Stromal cell of bone marrow (primary cell): ENCODE data around the gene CFAP107.

Experiments
- DNase-seq: peaks from one replicate; pipeline ENCODE4 v3.0.0-alpha.2; 2012; ENCODE audit warnings: low read depth

Gene CFAP107

DNA sequence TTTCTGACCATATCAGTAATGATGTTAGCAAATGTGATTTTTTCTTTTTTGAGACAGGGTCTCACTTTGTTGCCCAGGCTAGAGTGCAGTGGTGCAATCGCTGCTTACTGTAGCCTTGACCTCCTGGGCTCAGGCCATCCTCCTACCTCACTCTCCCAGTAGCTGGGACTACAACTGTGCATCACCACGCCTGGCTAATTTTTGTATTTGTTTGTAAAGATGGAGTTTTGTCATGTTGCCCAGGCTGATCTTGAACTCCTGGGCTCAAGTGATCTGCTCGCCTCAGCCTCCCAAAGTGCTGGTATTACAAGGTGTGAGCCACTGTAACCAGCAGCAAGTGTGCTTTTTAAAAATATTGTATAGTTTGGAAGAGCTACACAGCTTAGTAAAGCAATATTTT, 4.1 kb upstream of the CFAP107 start:
- DNase-seq: no peak

GRCh38 chr1:12745126-12745991, 641 bp upstream of the CFAP107 start:
- no peak for DNase-seq

DNA sequence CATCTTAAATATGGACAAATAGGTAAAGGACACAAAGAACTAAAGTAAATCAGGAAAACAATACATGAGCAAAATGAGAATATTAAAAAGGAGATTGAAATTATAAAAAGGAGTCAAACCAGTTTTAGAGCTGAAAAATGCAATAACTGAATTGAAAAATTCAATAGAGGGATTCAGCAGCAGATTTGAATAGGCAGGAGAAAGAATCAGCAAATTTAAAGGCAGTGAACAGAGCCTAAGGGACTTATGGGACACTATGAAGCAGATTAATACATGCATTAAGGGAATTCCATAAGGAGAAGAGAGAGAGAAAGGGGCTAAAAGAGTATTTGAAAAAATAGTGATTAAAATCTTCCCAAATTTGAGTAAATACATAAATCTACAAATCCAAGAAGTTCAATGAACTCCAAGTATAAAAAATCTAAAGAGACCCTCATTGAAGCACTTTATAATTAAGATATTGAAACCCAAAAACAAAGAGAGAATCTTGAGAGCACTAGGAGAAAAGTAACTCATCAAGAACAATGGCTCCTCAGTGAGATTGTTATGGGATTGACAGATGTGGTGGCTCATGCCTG, 2.9 kb downstream of the CFAP107 start:
- DNase-seq: no peak

DNA sequence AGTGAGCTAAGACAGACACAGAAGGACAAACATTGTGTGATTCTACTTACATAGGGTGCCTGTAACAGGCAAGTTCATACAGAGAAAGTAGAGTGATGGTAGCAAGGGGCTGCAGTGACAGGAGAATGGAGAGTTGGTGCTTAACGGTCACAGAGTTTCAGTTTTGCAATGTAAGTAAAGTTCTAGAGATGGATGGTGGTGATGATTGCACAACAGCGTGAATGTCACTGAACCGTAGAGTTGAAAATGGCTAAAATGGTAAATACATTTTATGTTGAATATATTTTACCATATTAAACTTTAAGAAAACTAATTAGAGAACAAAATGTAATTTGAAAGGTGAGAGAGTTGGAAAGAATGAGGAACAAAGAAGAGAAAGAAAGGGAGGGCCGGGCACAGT, 8.7 kb downstream of the CFAP107 start:
- DNase-seq: no peak

GRCh38 chr1:12756273-12756672, 10.3 kb downstream of the CFAP107 start:
- DNase-seq: no peak

DNA sequence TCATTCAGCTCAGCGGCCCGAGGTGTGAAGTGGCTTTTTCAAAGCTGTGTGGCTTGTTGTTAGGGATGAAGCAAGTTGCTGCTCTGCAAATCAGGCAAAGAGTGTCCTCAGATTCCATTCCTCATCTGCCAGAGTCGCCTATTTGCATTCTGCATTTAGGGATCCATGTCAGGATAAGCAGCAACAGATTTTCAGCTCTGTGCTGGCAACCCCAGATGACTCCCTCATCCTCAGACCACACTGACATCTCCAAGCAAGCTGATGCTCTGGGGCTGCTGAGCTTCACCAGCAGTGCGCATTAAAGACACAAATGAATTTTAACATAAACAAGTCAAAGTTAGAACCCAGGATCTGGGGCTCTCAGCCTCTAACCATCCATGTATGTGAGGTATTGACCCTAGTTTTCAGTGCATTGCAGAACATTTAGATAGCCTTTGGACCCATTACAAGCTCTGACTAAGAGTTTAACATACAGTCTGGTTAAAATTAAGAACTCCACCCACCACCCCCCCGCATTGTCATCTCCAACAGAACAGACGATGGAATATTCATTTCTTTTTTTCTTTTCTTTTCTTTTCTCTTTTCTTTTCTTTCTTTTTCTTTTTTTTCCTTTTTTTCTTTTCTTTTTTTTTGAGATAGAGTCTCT, 10.9 kb downstream of the CFAP107 start:
- no peak for DNase-seq

DNA sequence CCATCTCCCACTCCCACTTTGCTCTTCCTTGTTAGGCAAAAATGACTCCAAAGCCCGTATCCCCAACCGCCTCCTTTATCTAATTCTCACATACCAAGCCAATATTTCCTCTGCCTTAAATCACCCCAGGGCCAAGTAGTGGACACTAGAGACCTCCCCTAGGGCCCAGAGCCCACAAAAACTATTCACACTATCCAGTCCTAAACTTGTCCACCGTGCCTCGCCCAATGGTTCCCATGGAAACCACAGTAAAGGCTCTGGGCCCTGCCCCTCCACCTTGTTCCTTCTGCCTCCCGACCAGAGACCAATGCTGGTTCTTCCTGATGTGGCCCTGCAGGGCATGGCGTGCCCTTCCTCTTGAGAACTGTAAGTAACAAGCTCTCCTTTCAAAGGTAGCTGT, 11.8 kb downstream of the CFAP107 start:
- DNase-seq: no peak

GRCh38 chr1:12760256-12760795, 14.3 kb downstream of the CFAP107 start:
- DNase-seq: no peak

DNA sequence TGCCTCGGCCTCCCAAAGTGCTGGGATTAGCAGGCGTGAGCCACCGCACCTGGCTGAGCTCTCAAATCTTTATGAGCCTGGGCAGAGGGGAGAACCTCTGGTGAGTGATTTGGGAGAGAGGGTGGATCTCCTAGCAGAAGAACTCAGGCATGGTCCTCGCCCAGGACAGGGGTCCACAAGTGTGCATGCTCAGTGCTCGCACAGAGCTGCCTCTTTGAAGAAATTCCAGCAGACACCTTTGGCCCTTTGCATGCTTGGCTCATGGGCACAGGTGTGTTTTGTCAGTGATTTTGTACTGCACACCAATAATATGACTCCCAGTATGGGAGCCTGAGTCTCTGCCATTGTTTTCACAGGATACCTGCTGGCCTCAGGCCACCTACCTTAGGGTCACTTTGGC, 15.8 kb downstream of the CFAP107 start:
- no peak for DNase-seq

GRCh38 chr1:12762766-12763165, 16.8 kb downstream of the CFAP107 start:
- no peak for DNase-seq

DNA sequence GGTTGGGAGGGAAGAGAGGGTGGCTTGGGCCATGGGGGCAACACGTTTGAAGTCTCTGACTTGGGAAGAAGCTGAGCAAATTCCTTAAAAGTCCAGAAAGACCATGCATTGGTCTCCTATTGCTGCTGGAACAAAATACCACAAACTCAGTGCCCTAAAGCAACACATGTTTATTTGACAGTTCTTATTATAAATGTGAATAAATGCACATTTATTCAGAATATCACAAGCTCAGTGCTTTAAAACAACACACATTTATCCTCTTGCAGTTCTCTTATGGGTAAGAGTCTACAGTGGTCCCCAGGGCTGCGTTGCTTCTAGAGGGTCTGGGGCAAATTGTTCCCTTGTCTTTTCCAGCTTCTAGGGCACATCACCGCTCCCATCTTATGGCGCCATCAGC, 17.5 kb downstream of the CFAP107 start:
- DNase-seq: no peak

DNA sequence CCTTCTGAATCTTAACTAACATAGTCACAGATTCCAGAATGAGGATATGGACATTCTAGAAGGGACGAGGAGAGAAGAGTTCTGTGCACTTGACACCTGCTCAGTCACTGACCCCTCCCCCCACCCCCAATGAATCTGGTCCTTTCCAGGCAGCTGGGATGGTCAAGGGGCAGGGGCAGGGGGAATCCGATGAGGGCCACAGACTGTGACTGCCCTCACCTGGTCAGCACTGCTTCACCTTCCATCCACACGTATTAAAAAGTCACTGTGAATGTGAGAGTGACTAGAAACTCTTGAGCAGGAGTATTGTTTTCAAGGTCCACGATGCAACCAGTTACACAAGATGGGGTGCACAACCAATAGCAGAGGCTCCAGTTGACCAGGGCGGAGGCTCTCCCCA, 18.0 kb downstream of the CFAP107 start:
- DNase-seq: no peak

DNA sequence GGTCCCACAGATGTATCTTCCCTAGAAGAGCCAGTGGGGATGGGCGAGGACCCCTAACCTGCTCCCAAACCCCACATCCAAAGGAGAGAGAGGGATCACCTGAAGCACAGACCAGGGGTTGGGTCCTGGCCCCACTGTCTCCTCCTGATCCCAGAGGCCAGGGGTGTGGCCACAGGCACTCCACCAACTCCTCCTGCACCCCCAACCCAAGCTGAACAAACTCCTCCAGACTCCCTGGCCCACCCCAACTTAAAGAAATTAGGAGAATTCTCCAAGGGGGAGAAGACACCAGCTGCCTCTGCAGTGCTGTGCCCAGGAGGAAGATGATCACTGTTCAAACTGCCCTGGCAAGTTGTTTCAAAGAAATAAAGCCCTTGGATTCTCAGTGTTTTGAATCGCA, 23.0 kb downstream of the CFAP107 start:
- DNase-seq: no peak

GRCh38 chr1:12769976-12770505, 24.0 kb downstream of the CFAP107 start:
- DNase-seq: no peak

- no peak for DNase-seq
Observed at GRCh38 chr1:12770620-12771019, 24.6 kb downstream of the CFAP107 start.

- DNase-seq: no peak
Observed at GRCh38 chr1:12771186-12771585, 25.2 kb downstream of the CFAP107 start.

DNA sequence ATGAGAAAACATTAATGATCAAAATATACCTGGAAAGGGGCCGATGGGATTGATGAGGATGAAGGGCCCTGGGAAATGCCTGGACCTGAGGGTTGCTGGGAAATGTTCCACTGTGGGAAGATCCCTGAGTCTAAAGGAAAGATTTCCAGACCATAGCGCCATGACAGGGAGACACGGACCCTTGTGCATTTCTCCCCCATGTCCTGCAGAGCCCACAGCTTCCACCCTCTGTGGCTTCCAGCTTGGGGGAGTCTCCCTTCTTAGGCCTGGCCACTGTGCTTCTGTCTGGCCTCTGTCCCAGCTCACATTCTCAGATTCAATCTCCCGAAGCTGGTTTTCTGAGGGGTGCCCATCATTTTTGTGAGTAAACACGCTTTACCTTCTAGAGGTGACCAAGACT, 26.5 kb downstream of the CFAP107 start:
- DNase-seq: no peak

- no peak for DNase-seq
Observed at GRCh38 chr1:12773438-12773837, 27.4 kb downstream of the CFAP107 start, which contains the start of gene PRAMEF12. Gene PRAMEF12, plus strand, starts transcription at chr1:12773738. Its CDS starts 1,130 bp downstream, at chr1:12774868.

GRCh38 chr1:12774801-12775345, 28.9 kb downstream of the CFAP107 start:
- no peak for DNase-seq

DNA sequence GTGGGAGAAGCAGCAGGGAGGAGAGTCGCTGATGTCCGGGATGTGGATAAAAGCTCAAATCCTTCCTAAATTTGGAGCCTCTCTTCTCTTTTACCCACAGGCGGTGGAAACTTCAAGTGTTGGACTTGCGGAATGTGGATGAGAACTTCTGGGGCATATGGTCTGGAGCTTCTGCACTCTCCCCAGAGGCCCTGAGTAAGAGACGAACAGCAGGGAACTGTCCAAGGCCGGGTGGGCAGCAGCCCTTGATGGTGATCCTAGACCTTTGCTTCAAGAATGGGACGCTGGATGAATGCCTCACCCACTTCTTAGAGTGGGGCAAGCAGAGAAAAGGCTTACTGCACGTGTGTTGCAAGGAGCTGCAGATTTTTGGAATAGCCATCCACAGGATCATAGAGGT, 29.4 kb downstream of the CFAP107 start:
- no peak for DNase-seq

DNA sequence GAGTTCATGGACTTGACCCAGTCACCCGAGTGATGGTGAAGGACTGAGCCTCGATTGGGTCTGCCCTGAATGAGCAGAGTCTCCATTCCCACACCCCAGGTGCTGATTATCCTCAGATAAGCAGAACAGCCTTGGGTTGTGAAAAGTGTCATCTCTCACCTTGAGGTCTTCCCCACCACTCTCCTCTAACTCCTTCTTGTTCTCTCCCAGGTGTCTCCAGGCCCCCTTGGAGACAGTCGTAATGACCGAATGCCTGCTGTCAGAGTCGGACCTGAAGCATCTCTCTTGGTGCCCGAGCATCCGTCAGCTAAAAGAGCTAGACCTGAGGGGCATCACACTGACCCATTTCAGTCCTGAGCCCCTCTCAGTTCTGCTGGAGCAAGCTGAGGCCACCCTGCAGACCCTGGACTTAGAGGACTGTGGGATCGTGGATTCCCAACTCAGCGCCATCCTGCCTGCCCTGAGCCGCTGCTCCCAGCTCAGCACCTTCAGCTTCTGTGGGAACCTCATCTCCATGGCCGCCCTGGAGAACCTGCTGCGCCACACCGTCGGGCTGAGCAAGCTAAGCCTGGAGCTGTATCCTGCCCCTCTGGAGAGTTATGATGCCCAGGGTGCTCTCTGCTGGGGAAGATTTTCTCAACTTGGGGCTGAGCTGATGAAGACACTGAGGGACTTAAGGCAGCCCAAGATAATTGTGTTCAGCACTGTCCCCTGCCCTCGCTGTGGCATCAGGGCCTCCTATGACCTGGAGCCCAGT, 31.0 kb downstream of the CFAP107 start:
- DNase-seq: no peak

GRCh38 chr1:12778061-12778460, 32.1 kb downstream of the CFAP107 start:
- DNase-seq: no peak
